ENCODE results near the gene STARD13. TPM values are rescaled to one million over a fixed set of nuclear protein-coding genes. Genes with fewer than 3 reads are reported as not detected.
"Not testable (repeated sequence)": the region's sequence is repeated elsewhere in the genome, so short reads cannot be mapped to it uniquely, and the experiment has no call there.

The STARD13 gene
- total RNA-seq, 1 donor from 2014 or later = 8.9 TPM

GRCh38 chr13:33181264-33181663 lies 104.3 kb downstream of the STARD13 start:
- TF ChIP-seq CTCF (conservative IDR thresholded peaks at IDR 0.05; ENCODE audit: low read depth, low read length) = no peak
- H3K4me3 ChIP-seq (ENCODE audit: low read depth, low read length) = no peak overlapping the region
- DNase-seq (ENCODE audit: low read depth) = no peak

- DNase-seq (ENCODE audit: low read depth) = no peak
- H3K4me3 ChIP-seq (ENCODE audit: low read depth, low read length) = peak overlapping the region; percentile 6
- no peak for TF ChIP-seq CTCF (conservative IDR thresholded peaks at IDR 0.05; ENCODE audit: low read depth, low read length)
Measured at GRCh38 chr13:33180122-33180804, 105.3 kb downstream of the STARD13 start.

- no peak for DNase-seq (ENCODE audit: low read depth)
- TF ChIP-seq CTCF (conservative IDR thresholded peaks at IDR 0.05; ENCODE audit: low read depth, low read length) = no peak
- H3K4me3 ChIP-seq (ENCODE audit: low read depth, low read length) = no peak overlapping the region
Measured at GRCh38 chr13:33179463-33179862, 106.1 kb downstream of the STARD13 start.

GRCh38 chr13:33178209-33178840 lies 107.2 kb downstream of the STARD13 start:
- DNase-seq (ENCODE audit: low read depth) = no peak
- H3K4me3 ChIP-seq (ENCODE audit: low read depth, low read length) = no peak overlapping the region
- TF ChIP-seq CTCF (conservative IDR thresholded peaks at IDR 0.05; ENCODE audit: low read depth, low read length) = no peak

GRCh38 chr13:33177340-33178208 lies 108.0 kb downstream of the STARD13 start:
- DNase-seq (ENCODE audit: low read depth); H3K4me3 ChIP-seq (ENCODE audit: low read depth, low read length): not testable (repeated sequence)

- no peak for TF ChIP-seq CTCF (conservative IDR thresholded peaks at IDR 0.05; ENCODE audit: low read depth, low read length)
- no peak for DNase-seq (ENCODE audit: low read depth)
- H3K4me3 ChIP-seq (ENCODE audit: low read depth, low read length) = no peak overlapping the region
Measured at GRCh38 chr13:33176526-33176925, 109.0 kb downstream of the STARD13 start.

GRCh38 chr13:33175991-33176390 lies 109.6 kb downstream of the STARD13 start:
- no peak for TF ChIP-seq CTCF (conservative IDR thresholded peaks at IDR 0.05; ENCODE audit: low read depth, low read length)
- no peak overlapping the region for H3K4me3 ChIP-seq (ENCODE audit: low read depth, low read length)
- no peak for DNase-seq (ENCODE audit: low read depth)

Measured in epithelial cell of proximal tubule (primary cell).